ENCODE results near the gene ABCA4. TPM values are rescaled to one million over a fixed set of nuclear protein-coding genes. Genes with fewer than 3 reads are reported as not detected.
"Not testable (repeated sequence)": the region's sequence is repeated elsewhere in the genome, so short reads cannot be mapped to it uniquely, and the experiment has no call there.

The ABCA4 gene
- not detected for total RNA-seq

- TF ChIP-seq POLR2A (IDR thresholded peaks at IDR 0.05): no peak
- TF ChIP-seq, protein P1, sequence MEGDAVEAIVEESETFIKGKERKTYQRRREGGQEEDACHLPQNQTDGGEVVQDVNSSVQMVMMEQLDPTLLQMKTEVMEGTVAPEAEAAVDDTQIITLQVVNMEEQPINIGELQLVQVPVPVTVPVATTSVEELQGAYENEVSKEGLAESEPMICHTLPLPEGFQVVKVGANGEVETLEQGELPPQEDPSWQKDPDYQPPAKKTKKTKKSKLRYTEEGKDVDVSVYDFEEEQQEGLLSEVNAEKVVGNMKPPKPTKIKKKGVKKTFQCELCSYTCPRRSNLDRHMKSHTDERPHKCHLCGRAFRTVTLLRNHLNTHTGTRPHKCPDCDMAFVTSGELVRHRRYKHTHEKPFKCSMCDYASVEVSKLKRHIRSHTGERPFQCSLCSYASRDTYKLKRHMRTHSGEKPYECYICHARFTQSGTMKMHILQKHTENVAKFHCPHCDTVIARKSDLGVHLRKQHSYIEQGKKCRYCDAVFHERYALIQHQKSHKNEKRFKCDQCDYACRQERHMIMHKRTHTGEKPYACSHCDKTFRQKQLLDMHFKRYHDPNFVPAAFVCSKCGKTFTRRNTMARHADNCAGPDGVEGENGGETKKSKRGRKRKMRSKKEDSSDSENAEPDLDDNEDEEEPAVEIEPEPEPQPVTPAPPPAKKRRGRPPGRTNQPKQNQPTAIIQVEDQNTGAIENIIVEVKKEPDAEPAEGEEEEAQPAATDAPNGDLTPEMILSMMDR (IDR thresholded peaks at IDR 0.05 in 4 of 5, conservative IDR thresholded peaks at IDR 0.05 in 1 of 5): no peak
- no peak for ATAC-seq
- no peaks in the 10 kb centered on the region for H3K36me3 ChIP-seq
- H3K9me3 ChIP-seq: no peaks in the 10 kb centered on the region
- H3K27me3 ChIP-seq: no peaks in the 10 kb centered on the region
- DNase-seq: no peak
- in situ Hi-C loops (cut with MboI; ENCODE audit: low sequenced_read_pairs in 4 of 4): no loop called here
- no peaks in the 10 kb centered on the region for H3K4me1 ChIP-seq
- intact Hi-C loops (cut with DNase I; ENCODE audit: low total_unique reads): no loop called here
- no peak within 1 kb of the TSS for H3K27ac ChIP-seq
- H3K4me3 ChIP-seq: no peak within 1 kb of the TSS
Observed at GRCh38 chr1:94120991-94121390, at the start of gene ABCA4. ABCA4 (minus strand) TSS chr1:94121148; CDS start chr1:94121045, 103 bp downstream.

GRCh38 chr1:94169126-94169525 is 48.2 kb upstream of the ABCA4 start:
- H3K4me3 ChIP-seq: no peak overlapping the region
- H3K4me1 ChIP-seq: no peaks in the 10 kb centered on the region
- TF ChIP-seq POLR2A (IDR thresholded peaks at IDR 0.05): no peak
- TF ChIP-seq, protein P1 (IDR thresholded peaks at IDR 0.05 in 4 of 5, conservative IDR thresholded peaks at IDR 0.05 in 1 of 5): no peak
- no peaks in the 10 kb centered on the region for H3K27me3 ChIP-seq
- DNase-seq (no peak), ATAC-seq (no peak)
- peaks cover 0 to 9% of the 10 kb centered on the region in 2 donors for H3K36me3 ChIP-seq
- intact Hi-C loops (cut with DNase I; ENCODE audit: low total_unique reads): no loop called here
- no peaks in the 10 kb centered on the region for H3K9me3 ChIP-seq
- in situ Hi-C loops (cut with MboI; ENCODE audit: low sequenced_read_pairs in 4 of 4): no loop called here
- no peak overlapping the region for H3K27ac ChIP-seq

DNA sequence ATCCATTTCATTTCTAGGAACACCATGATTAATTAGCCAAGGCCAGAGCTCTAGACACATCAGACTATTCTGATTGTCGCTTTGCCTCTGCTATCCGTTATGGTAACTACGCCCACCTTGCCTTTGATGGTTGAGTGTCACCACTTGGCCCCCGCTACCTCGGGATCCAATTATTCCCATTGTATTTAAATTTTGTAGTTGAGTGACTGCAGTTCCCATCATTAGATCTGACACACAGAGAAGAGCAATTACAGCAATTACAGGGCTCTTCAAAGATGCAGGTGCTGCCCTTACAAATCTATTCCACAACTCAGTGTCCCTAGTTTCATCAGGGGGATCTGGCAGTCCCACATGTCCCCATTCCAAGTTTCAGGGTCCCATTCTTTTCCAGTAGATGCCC is 44.9 kb upstream of the ABCA4 start:
- ATAC-seq (no peak), DNase-seq (no peak)
- intact Hi-C loops (cut with DNase I; ENCODE audit: low total_unique reads) (no loop called here), in situ Hi-C loops (cut with MboI; ENCODE audit: low sequenced_read_pairs in 4 of 4) (no loop called here)
- Histone ChIP-seq H3K4me3 (no peak overlapping the region), H3K27ac (no peak overlapping the region), H3K9me3 (no peaks in the 10 kb centered on the region), H3K4me1 (peaks cover 2 to 7% of the 10 kb centered on the region in 2 donors), H3K36me3 (no peaks in the 10 kb centered on the region), H3K27me3 (no peaks in the 10 kb centered on the region)
- TF ChIP-seq, protein P1 (IDR thresholded peaks at IDR 0.05 in 4 of 5, conservative IDR thresholded peaks at IDR 0.05 in 1 of 5): no peak
- TF ChIP-seq POLR2A (IDR thresholded peaks at IDR 0.05): no peak

GRCh38 chr1:94164885-94165284 is 43.9 kb upstream of the ABCA4 start:
- H3K36me3 ChIP-seq; H3K27ac ChIP-seq; intact Hi-C loops (cut with DNase I; ENCODE audit: low total_unique reads); in situ Hi-C loops (cut with MboI; ENCODE audit: low sequenced_read_pairs in 4 of 4); H3K4me3 ChIP-seq; H3K27me3 ChIP-seq; H3K9me3 ChIP-seq; DNase-seq; ATAC-seq: not testable (repeated sequence)
- peaks cover 6 to 12% of the 10 kb centered on the region in 2 donors for H3K4me1 ChIP-seq

DNA sequence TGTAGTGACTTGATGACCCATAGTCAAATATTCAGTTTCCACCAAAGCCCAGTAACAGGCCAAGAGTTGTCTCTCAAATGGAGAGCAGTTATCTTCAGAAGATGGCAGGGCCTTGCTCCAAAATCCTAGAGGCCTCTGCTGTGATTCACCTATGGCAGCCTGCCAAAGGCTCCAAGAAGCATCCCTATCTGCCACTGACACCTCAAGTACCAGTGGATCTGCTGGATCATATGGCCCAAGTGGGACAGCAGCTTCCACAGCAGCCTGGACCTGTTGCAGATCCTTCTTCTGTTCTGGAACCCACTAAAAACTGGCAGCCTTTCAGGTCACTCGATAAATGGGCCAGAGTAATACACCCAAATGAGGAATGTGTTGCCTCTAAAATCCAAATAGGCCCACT is 43.2 kb upstream of the ABCA4 start:
- H3K27ac ChIP-seq; H3K36me3 ChIP-seq; intact Hi-C loops (cut with DNase I; ENCODE audit: low total_unique reads); H3K9me3 ChIP-seq; H3K27me3 ChIP-seq; DNase-seq; ATAC-seq; in situ Hi-C loops (cut with MboI; ENCODE audit: low sequenced_read_pairs in 4 of 4); H3K4me3 ChIP-seq: not testable (repeated sequence)
- peaks cover 6 to 12% of the 10 kb centered on the region in 2 donors for H3K4me1 ChIP-seq

- in situ Hi-C loops (cut with MboI; ENCODE audit: low sequenced_read_pairs in 4 of 4); intact Hi-C loops (cut with DNase I; ENCODE audit: low total_unique reads): not testable (repeated sequence)
Observed at GRCh38 chr1:94163249-94163648, 42.3 kb upstream of the ABCA4 start.

More at GRCh38 chr1:94163249-94163648, 42.3 kb upstream of the ABCA4 start:
- ATAC-seq, H3K27ac ChIP-seq, H3K36me3 ChIP-seq, H3K27me3 ChIP-seq, DNase-seq, H3K4me3 ChIP-seq, H3K9me3 ChIP-seq: not testable (repeated sequence)
- H3K4me1 ChIP-seq: peaks cover 6 to 12% of the 10 kb centered on the region in 2 donors
